DOHH2 (cell line): ENCODE measurements around the gene BDH1.
"Not testable (repeated sequence)": the region's sequence is repeated elsewhere in the genome, so short reads cannot be mapped to it uniquely, and the experiment has no call there.

Source experiments
- H3F3A ChIP-seq: fragments of 200-600 bp; sonication (generic), shearing (Covaris generic); 2 replicates; pipeline ENCODE4 v1.6.0; 2016; ENCODE audit warnings: antibody characterized with exemption, mild to moderate bottlenecking; ENCODE audit not compliant: control insufficient read depth, insufficient read depth
- H3K27ac ChIP-seq: fragments of 200-600 bp; sonication (generic); 2 replicates; pipeline ENCODE4 v1.5.1; 2014; ENCODE audit warnings: low read depth, mild to moderate bottlenecking, low read length, moderate library complexity
- H3K27me3 ChIP-seq: fragments of 200-600 bp; sonication (generic); 2 replicates; pipeline ENCODE4 v1.6.1; 2014; ENCODE audit warnings: mild to moderate bottlenecking, low read length, mixed read lengths; ENCODE audit not compliant: control insufficient read depth
- H3K36me3 ChIP-seq: fragments of 200-600 bp; sonication (generic); 2 replicates; pipeline ENCODE4 v1.6.1; 2014; ENCODE audit warnings: mild to moderate bottlenecking, low read length, moderate library complexity, mixed read lengths; ENCODE audit not compliant: control insufficient read depth
- H3K4me1 ChIP-seq: fragments of 200-600 bp; sonication (generic); 2 replicates; pipeline ENCODE4 v1.6.1; 2014; ENCODE audit warnings: mild to moderate bottlenecking, low read length, mixed read lengths; ENCODE audit not compliant: control insufficient read depth
- H3K4me2 ChIP-seq: fragments of 200-600 bp; sonication (generic); 2 replicates; pipeline ENCODE4 v1.6.0; 2014; ENCODE audit warnings: mild to moderate bottlenecking, low read length, moderate library complexity
- H3K4me3 ChIP-seq: fragments of 200-600 bp; sonication (generic); 2 replicates; pipeline ENCODE4 v1.5.1; 2014; ENCODE audit warnings: mild to moderate bottlenecking, low read length, mixed read lengths
- H3K79me2 ChIP-seq: fragments of 200-600 bp; sonication (generic); 2 replicates; pipeline ENCODE4 v1.6.1; 2014; ENCODE audit warnings: mild to moderate bottlenecking, low read length, mixed read lengths; ENCODE audit not compliant: control insufficient read depth
- H3K9me2 ChIP-seq: fragments of 200-600 bp; sonication (generic); replicated peaks from 2 replicates; pipeline ENCODE4 v1.6.1; 2014; ENCODE audit warnings: mild to moderate bottlenecking, low read length, mixed read lengths; ENCODE audit not compliant: control insufficient read depth
- H3K9me3 ChIP-seq: fragments of 200-600 bp; sonication (generic); 2 replicates; pipeline ENCODE4 v1.6.1; 2014; ENCODE audit warnings: antibody characterized with exemption, low read length, mixed read lengths; ENCODE audit not compliant: control insufficient read depth, insufficient read depth
- H4K20me1 ChIP-seq: fragments of 200-600 bp; sonication (generic); 2 replicates; pipeline ENCODE4 v1.6.0; 2014; ENCODE audit warnings: low read depth, mild to moderate bottlenecking, antibody characterized with exemption, low read length, moderate library complexity; ENCODE audit not compliant: control insufficient read depth, insufficient read depth
- CTCF ChIP-seq: fragments of 200-600 bp; sonication (generic); IDR thresholded peaks from one replicate; pipeline ENCODE4 v1.5.1; 2014; ENCODE audit warnings: antibody characterized with exemption, mild to moderate bottlenecking, low read depth, low read length; ENCODE audit not compliant: poor library complexity, severe bottlenecking
- EZH2phosphoT487 ChIP-seq: fragments of 200-600 bp; sonication (generic); IDR thresholded peaks from 2 replicates; pipeline ENCODE4 v1.6.1; 2017; ENCODE audit warnings: borderline replicate concordance, mild to moderate bottlenecking, antibody characterized with exemption, low read length, moderate library complexity, mixed read lengths

Gene BDH1

GRCh38 chr3:197480320-197480719 is 75.4 kb downstream of the BDH1 start:
- Histone ChIP-seq H3K36me3 (no peaks in the 10 kb centered on the region), H3K79me2 (no peaks in the 10 kb centered on the region), H4K20me1 (no peaks in the 10 kb centered on the region), H3K9me2 (no peaks in the 10 kb centered on the region), H3K27ac (no peak overlapping the region), H3K4me3 (no peak overlapping the region), H3K9me3 (no peaks in the 10 kb centered on the region), H3K4me1 (no peaks in the 10 kb centered on the region), H3K4me2 (no peak overlapping the region), H3K27me3 (peaks cover 33% of the 10 kb centered on the region), H3F3A (no peaks in the 10 kb centered on the region)
- no peak for TF ChIP-seq CTCF

GRCh38 chr3:197478746-197479668 is 76.8 kb downstream of the BDH1 start:
- no peaks in the 10 kb centered on the region for H3K79me2 ChIP-seq

GRCh38 chr3:197477816-197478215 is 78.0 kb downstream of the BDH1 start:
- not testable (repeated sequence) for H3K9me3 ChIP-seq, H3K79me2 ChIP-seq, H3K4me3 ChIP-seq, H3F3A ChIP-seq, H3K36me3 ChIP-seq, H3K27ac ChIP-seq, H3K4me2 ChIP-seq, H4K20me1 ChIP-seq, H3K9me2 ChIP-seq, H3K4me1 ChIP-seq
- peaks cover 29% of the 10 kb centered on the region for H3K27me3 ChIP-seq

More at GRCh38 chr3:197478746-197479668, 76.8 kb downstream of the BDH1 start:
- no peaks in the 10 kb centered on the region for H4K20me1 ChIP-seq
- no peak for TF ChIP-seq CTCF
- TF ChIP-seq EZH2phosphoT487: no peak
- H3F3A ChIP-seq: no peaks in the 10 kb centered on the region
- no peaks in the 10 kb centered on the region for H3K4me1 ChIP-seq
- H3K27me3 ChIP-seq: peaks cover 29% of the 10 kb centered on the region
- no peaks in the 10 kb centered on the region for H3K9me2 ChIP-seq
- H3K9me3 ChIP-seq: no peaks in the 10 kb centered on the region
- H3K4me3 ChIP-seq: no peak overlapping the region
- H3K4me2 ChIP-seq: no peak overlapping the region
- no peaks in the 10 kb centered on the region for H3K36me3 ChIP-seq
- no peak overlapping the region for H3K27ac ChIP-seq

GRCh38 chr3:197475997-197476525 is 79.7 kb downstream of the BDH1 start:
- H3K9me3 ChIP-seq: no peaks in the 10 kb centered on the region

More at GRCh38 chr3:197475997-197476525, 79.7 kb downstream of the BDH1 start:
- Histone ChIP-seq H3K36me3 (no peaks in the 10 kb centered on the region), H3K27me3 (peaks cover 26% of the 10 kb centered on the region), H3K4me1 (no peaks in the 10 kb centered on the region), H3F3A (no peaks in the 10 kb centered on the region), H3K79me2 (no peaks in the 10 kb centered on the region), H3K27ac (no peak overlapping the region), H3K9me2 (no peaks in the 10 kb centered on the region), H3K4me2 (no peak overlapping the region), H4K20me1 (no peaks in the 10 kb centered on the region), H3K4me3 (no peak overlapping the region)
- no peak for TF ChIP-seq CTCF
